Stimulated activated CD8-positive, alpha-beta memory T cell treated with anti-CD3 and anti-CD28 coated beads, Interleukin-15, amount 100 ng/mL, for 1 hour (primary cell): ENCODE data around the gene NGLY1.

Source experiments
- DNase-seq: peaks from one replicate; pipeline ENCODE4 v3.0.0-alpha.2; 2020; ENCODE audit warnings: low read depth

The NGLY1 gene

GRCh38 chr3:25782938-25783660 is at the start of gene NGLY1:
TSS of gene NGLY1 (minus strand) at chr3:25783443. CDS start at chr3:25783390, 53 bp downstream.
- DNase-seq: peak; percentile 58

- DNase-seq: no peak
Measured at GRCh38 chr3:25831578-25831977, 48.3 kb upstream of the NGLY1 start.

GRCh38 chr3:25830373-25831280 is 47.4 kb upstream of the NGLY1 start:
- DNase-seq: no peak

GRCh38 chr3:25826510-25826909 is 43.3 kb upstream of the NGLY1 start:
- no peak for DNase-seq

- no peak for DNase-seq
Measured at GRCh38 chr3:25823314-25823713, 40.1 kb upstream of the NGLY1 start.

GRCh38 chr3:25821746-25822573 is 38.7 kb upstream of the NGLY1 start:
- DNase-seq: no peak

- DNase-seq: no peak
Measured at GRCh38 chr3:25820816-25821486, 37.7 kb upstream of the NGLY1 start.

- no peak for DNase-seq
Measured at GRCh38 chr3:25820366-25820765, 37.1 kb upstream of the NGLY1 start.

- no peak for DNase-seq
Measured at GRCh38 chr3:25818335-25818734, 35.1 kb upstream of the NGLY1 start.

GRCh38 chr3:25817638-25818037 is 34.4 kb upstream of the NGLY1 start:
- DNase-seq: no peak

GRCh38 chr3:25817107-25817506 is 33.9 kb upstream of the NGLY1 start:
- DNase-seq: no peak

GRCh38 chr3:25812644-25813043 is 29.4 kb upstream of the NGLY1 start:
- DNase-seq: no peak

GRCh38 chr3:25804676-25805075 is 21.4 kb upstream of the NGLY1 start:
- DNase-seq: no peak

GRCh38 chr3:25803833-25804232 is 20.6 kb upstream of the NGLY1 start:
- DNase-seq: no peak

- no peak for DNase-seq
Measured at GRCh38 chr3:25801786-25802185, 18.5 kb upstream of the NGLY1 start.

GRCh38 chr3:25789596-25790556 is 6.6 kb upstream of the NGLY1 start, which contains the start of gene OXSM:
TSS of gene OXSM (plus strand) at chr3:25790090. CDS start at chr3:25791021, 931 bp downstream.
- DNase-seq: peak; percentile 77

GRCh38 chr3:25789209-25789595 is 6.0 kb upstream of the NGLY1 start:
- DNase-seq: no peak

GRCh38 chr3:25787689-25788088 is 4.4 kb upstream of the NGLY1 start:
- no peak for DNase-seq

GRCh38 chr3:25785826-25786225 is 2.6 kb upstream of the NGLY1 start:
- no peak for DNase-seq

GRCh38 chr3:25784971-25785370 is 1.7 kb upstream of the NGLY1 start:
- DNase-seq: no peak
